Measurements from ENCODE around the gene SMAD3. TPM values are rescaled to one million over a fixed set of nuclear protein-coding genes. Genes with fewer than 3 reads are reported as not detected.
A peak's percentile ranks its signal among the peaks of the same experiment; 100 is the strongest.

The SMAD3 gene
- total and polyA plus RNA-seq, 2 donors, result 8.8 to 21.6 TPM

DNA sequence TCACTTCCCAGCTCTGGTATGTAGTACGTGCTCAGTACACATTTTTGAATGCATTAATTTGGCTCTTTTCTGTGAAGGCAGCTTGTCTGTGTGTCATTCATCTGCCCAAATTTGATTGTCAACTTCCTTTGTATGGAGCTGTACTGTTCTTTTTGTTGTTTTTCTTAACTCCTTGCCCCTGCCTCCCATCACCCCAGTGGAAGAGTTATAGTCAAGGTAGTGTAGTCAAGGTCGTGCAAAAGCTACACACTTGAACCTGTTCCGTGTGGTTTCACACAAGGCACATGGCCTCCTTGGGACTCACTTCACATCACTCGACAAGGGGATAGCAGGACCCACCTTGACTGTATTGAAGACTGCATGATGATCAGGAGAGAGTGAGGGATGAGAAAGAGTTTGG is 37.6 kb downstream of the SMAD3 start:
- no peaks in the 10 kb centered on the region for H3K36me3 ChIP-seq (ENCODE audit: control insufficient read depth in 2 of 2, insufficient read depth in 2 of 2, low read length in 1 of 2)
- no peak for DNase-seq (ENCODE audit: low read depth in 6 of 9, low spot score in 9 of 9)
- H3K4me3 ChIP-seq (ENCODE audit: low read length in 2 of 2), result no peak overlapping the region
- peaks cover 44 to 88% of the 10 kb centered on the region in 2 donors for H3K4me1 ChIP-seq (ENCODE audit: control insufficient read depth in 2 of 2, insufficient read depth in 2 of 2, low read length in 2 of 2)
- peaks cover 0 to 3% of the 10 kb centered on the region in 2 donors for H3K27me3 ChIP-seq (ENCODE audit: control insufficient read depth in 2 of 2, insufficient read depth in 1 of 2, low read length in 1 of 2)
- no peaks in the 10 kb centered on the region for H3K9me3 ChIP-seq (ENCODE audit: control insufficient read depth in 2 of 2, insufficient read depth in 1 of 2, low read length in 1 of 2)
- 79% methylated on average over 4 of the region's 4 CpGs for WGBS
- peak overlapping the region in 1 of 2 donors; percentile 20 for H3K27ac ChIP-seq (ENCODE audit: low read depth in 1 of 2, low read length in 1 of 2)

DNA sequence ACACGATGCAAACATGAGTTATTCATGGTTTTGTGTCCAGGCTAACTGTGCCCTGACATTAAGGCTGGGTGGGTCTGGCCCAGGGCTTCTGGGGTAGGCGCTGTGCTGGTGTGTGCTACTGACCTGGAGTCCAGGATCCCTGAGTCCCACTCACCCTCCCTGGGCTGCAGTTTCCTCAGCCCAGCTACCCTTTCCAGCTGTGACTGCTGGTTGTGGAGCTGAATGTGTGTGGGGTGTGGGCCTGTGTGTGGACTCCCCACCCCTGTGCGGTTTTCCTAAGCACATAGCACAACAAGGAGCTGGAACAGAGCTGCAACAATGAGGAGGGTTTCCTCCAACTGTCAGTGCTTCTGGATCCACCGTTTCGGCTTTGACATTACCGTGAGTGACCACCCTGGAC is 38.0 kb downstream of the SMAD3 start:
- 38% methylated on average over 6 of the region's 6 CpGs for WGBS
- no peak for DNase-seq (ENCODE audit: low read depth in 6 of 9, low spot score in 9 of 9)
- peak overlapping the region in 1 of 2 donors; percentile 20 for H3K27ac ChIP-seq (ENCODE audit: low read depth in 1 of 2, low read length in 1 of 2)

DNA sequence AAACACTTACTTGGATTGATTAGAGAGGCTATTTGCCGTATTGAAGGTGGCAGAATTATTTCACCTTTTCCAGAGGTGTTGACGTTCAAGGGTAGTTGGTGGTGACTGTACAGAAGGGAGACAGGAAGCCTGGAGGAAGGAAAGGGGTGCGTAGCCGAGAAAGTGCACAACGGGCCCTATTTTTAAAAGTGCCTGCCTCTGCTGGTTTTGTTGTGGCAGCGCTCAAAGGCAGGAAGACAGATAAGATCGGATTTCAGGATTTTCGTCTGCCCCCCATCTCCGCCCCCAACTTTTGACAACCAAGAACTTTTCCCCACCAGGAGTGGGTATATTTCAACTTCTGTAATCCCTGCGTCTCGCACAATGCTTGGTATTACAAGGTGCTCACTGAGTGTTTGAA is 38.5 kb downstream of the SMAD3 start:
- Histone ChIP-seq H3K9me3 (ENCODE audit: control insufficient read depth in 2 of 2, insufficient read depth in 1 of 2, low read length in 1 of 2) (no peaks in the 10 kb centered on the region), H3K36me3 (ENCODE audit: control insufficient read depth in 2 of 2, insufficient read depth in 2 of 2, low read length in 1 of 2) (no peaks in the 10 kb centered on the region), H3K27me3 (ENCODE audit: control insufficient read depth in 2 of 2, insufficient read depth in 1 of 2, low read length in 1 of 2) (peaks cover 0 to 3% of the 10 kb centered on the region in 2 donors), H3K4me1 (ENCODE audit: control insufficient read depth in 2 of 2, insufficient read depth in 2 of 2, low read length in 2 of 2) (peaks cover 38 to 86% of the 10 kb centered on the region in 2 donors), H3K27ac (ENCODE audit: low read depth in 1 of 2, low read length in 1 of 2) (peak overlapping the region in 1 of 2 donors; percentile 27), H3K4me3 (ENCODE audit: low read length in 2 of 2) (peak overlapping the region in 1 of 2 donors; percentile 5)
- peak in 4 of 9 donors; percentile 61 to 82 (median 64) for DNase-seq (ENCODE audit: low read depth in 6 of 9, low spot score in 9 of 9)
- 3% methylated on average over 11 of the region's 11 CpGs for WGBS

More for the DNA sequence above, 38.0 kb downstream of the SMAD3 start:
- Histone ChIP-seq H3K4me1 (ENCODE audit: control insufficient read depth in 2 of 2, insufficient read depth in 2 of 2, low read length in 2 of 2) (peaks cover 40 to 88% of the 10 kb centered on the region in 2 donors), H3K9me3 (ENCODE audit: control insufficient read depth in 2 of 2, insufficient read depth in 1 of 2, low read length in 1 of 2) (no peaks in the 10 kb centered on the region), H3K4me3 (ENCODE audit: low read length in 2 of 2) (no peak overlapping the region), H3K36me3 (ENCODE audit: control insufficient read depth in 2 of 2, insufficient read depth in 2 of 2, low read length in 1 of 2) (no peaks in the 10 kb centered on the region), H3K27me3 (ENCODE audit: control insufficient read depth in 2 of 2, insufficient read depth in 1 of 2, low read length in 1 of 2) (peaks cover 0 to 3% of the 10 kb centered on the region in 2 donors)

DNA sequence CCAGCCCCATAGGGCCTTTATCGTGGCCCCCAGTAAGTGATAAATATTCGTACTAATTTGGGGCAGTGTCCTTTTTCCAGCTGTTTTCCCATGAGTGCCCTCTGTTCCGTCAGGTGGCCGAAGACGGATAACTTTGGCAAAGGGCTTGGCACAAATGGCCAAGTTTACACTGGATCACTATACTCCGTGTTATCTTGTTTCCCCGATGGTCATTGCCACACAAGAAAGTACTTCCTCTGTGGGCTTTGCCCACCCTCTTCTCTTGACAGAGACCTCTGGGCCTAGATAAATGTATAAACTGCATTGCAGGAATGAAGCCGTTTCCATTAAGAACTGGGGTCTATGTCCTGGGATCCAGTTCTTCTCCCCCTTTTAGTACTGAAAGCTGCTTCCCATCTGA is 39.1 kb downstream of the SMAD3 start:
- Histone ChIP-seq H3K9me3 (ENCODE audit: control insufficient read depth in 2 of 2, insufficient read depth in 1 of 2, low read length in 1 of 2) (no peaks in the 10 kb centered on the region), H3K27me3 (ENCODE audit: control insufficient read depth in 2 of 2, insufficient read depth in 1 of 2, low read length in 1 of 2) (peaks cover 0 to 3% of the 10 kb centered on the region in 2 donors), H3K36me3 (ENCODE audit: control insufficient read depth in 2 of 2, insufficient read depth in 2 of 2, low read length in 1 of 2) (no peaks in the 10 kb centered on the region), H3K4me3 (ENCODE audit: low read length in 2 of 2) (no peak overlapping the region), H3K27ac (ENCODE audit: low read depth in 1 of 2, low read length in 1 of 2) (no peak overlapping the region), H3K4me1 (ENCODE audit: control insufficient read depth in 2 of 2, insufficient read depth in 2 of 2, low read length in 2 of 2) (peaks cover 38 to 89% of the 10 kb centered on the region in 2 donors)
- WGBS, result 60% methylated on average over 8 of the region's 8 CpGs
- DNase-seq (ENCODE audit: low read depth in 6 of 9, low spot score in 9 of 9), result no peak

GRCh38 chr15:67105065-67105951 is 39.9 kb downstream of the SMAD3 start:
- H3K4me3 ChIP-seq (ENCODE audit: low read length in 2 of 2), result no peak overlapping the region
- peaks cover 0 to 3% of the 10 kb centered on the region in 2 donors for H3K27me3 ChIP-seq (ENCODE audit: control insufficient read depth in 2 of 2, insufficient read depth in 1 of 2, low read length in 1 of 2)
- WGBS, result 90% methylated on average over 11 of the region's 11 CpGs
- H3K9me3 ChIP-seq (ENCODE audit: control insufficient read depth in 2 of 2, insufficient read depth in 1 of 2, low read length in 1 of 2), result no peaks in the 10 kb centered on the region
- H3K27ac ChIP-seq (ENCODE audit: low read depth in 1 of 2, low read length in 1 of 2), result peak overlapping the region in 1 of 2 donors; percentile 25
- H3K36me3 ChIP-seq (ENCODE audit: control insufficient read depth in 2 of 2, insufficient read depth in 2 of 2, low read length in 1 of 2), result no peaks in the 10 kb centered on the region
- no peak for DNase-seq (ENCODE audit: low read depth in 6 of 9, low spot score in 9 of 9)
- peaks cover 36 to 94% of the 10 kb centered on the region in 2 donors for H3K4me1 ChIP-seq (ENCODE audit: control insufficient read depth in 2 of 2, insufficient read depth in 2 of 2, low read length in 2 of 2)

- WGBS, result 82% methylated on average over 8 of the region's 8 CpGs
- no peaks in the 10 kb centered on the region for H3K36me3 ChIP-seq (ENCODE audit: control insufficient read depth in 2 of 2, insufficient read depth in 2 of 2, low read length in 1 of 2)
- no peak for DNase-seq (ENCODE audit: low read depth in 6 of 9, low spot score in 9 of 9)
- peaks cover 0 to 3% of the 10 kb centered on the region in 2 donors for H3K27me3 ChIP-seq (ENCODE audit: control insufficient read depth in 2 of 2, insufficient read depth in 1 of 2, low read length in 1 of 2)
- no peak overlapping the region for H3K4me3 ChIP-seq (ENCODE audit: low read length in 2 of 2)
- no peaks in the 10 kb centered on the region for H3K9me3 ChIP-seq (ENCODE audit: control insufficient read depth in 2 of 2, insufficient read depth in 1 of 2, low read length in 1 of 2)
- H3K27ac ChIP-seq (ENCODE audit: low read depth in 1 of 2, low read length in 1 of 2), result peak overlapping the region in 1 of 2 donors; percentile 25
- H3K4me1 ChIP-seq (ENCODE audit: control insufficient read depth in 2 of 2, insufficient read depth in 2 of 2, low read length in 2 of 2), result peaks cover 30 to 89% of the 10 kb centered on the region in 2 donors
Measured at GRCh38 chr15:67105991-67106763, 40.8 kb downstream of the SMAD3 start.

DNA sequence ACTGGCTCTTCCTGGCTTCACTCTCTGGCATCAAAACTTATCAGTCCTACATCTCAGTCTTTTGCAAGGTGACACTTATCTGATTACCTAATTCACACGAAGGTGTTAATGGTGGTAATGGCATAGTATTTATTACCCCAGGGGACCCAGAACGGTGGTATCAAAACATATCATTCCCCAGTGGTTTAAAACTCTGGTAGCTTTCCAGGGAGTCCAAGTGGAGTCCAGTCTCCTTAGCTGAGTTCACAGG is 41.3 kb downstream of the SMAD3 start:
- Histone ChIP-seq H3K4me3 (ENCODE audit: low read length in 2 of 2) (no peak overlapping the region), H3K9me3 (ENCODE audit: control insufficient read depth in 2 of 2, insufficient read depth in 1 of 2, low read length in 1 of 2) (peaks cover 0 to 3% of the 10 kb centered on the region in 2 donors), H3K27ac (ENCODE audit: low read depth in 1 of 2, low read length in 1 of 2) (no peak overlapping the region), H3K27me3 (ENCODE audit: control insufficient read depth in 2 of 2, insufficient read depth in 1 of 2, low read length in 1 of 2) (peaks cover 0 to 3% of the 10 kb centered on the region in 2 donors), H3K4me1 (ENCODE audit: control insufficient read depth in 2 of 2, insufficient read depth in 2 of 2, low read length in 2 of 2) (peaks cover 25 to 84% of the 10 kb centered on the region in 2 donors), H3K36me3 (ENCODE audit: control insufficient read depth in 2 of 2, insufficient read depth in 2 of 2, low read length in 1 of 2) (no peaks in the 10 kb centered on the region)
- no peak for DNase-seq (ENCODE audit: low read depth in 6 of 9, low spot score in 9 of 9)
- 62% methylated on average over 2 of the region's 2 CpGs for WGBS

DNA sequence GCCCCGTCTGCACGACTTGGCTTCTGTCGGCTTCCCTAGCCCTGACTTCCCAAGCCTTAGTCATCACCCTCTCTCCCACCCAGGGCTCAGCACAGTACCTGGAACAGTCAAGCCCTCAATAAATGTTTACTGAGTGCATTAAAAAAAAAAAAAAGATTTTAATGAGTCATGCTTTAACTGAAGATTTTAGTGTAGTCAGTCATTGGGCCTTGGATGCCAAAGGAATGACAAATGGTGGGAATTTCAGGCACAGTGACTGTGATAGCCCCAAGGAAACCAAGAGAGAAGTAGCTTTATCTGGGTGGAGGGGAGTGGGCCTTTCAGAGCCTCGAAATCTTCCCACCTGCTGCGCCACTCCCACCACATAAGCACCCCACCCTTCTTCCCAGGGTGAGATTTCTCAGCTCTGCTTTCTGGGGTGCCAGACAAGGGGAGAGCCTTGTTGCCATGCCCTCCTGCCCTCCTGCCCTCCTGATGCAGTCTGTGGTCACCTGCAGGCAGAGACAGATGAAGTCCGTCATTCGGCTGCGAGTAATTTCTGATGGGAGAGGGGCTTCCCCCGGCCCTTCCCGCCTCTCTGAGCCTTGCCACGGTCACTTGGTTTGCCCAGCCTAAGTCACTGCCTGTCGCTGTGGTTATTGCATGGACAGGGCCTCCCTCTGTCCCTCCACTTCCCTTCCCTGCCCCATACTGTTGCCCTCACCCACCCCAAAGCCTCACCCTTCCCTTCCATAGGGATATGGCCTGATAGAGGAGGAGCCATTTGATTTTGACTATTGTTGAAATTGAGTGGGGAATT is 41.8 kb downstream of the SMAD3 start:
- DNase-seq (ENCODE audit: low read depth in 6 of 9, low spot score in 9 of 9), result no peak
- no peak overlapping the region for H3K4me3 ChIP-seq (ENCODE audit: low read length in 2 of 2)
- peaks cover 0 to 4% of the 10 kb centered on the region in 2 donors for H3K9me3 ChIP-seq (ENCODE audit: control insufficient read depth in 2 of 2, insufficient read depth in 1 of 2, low read length in 1 of 2)
- no peaks in the 10 kb centered on the region for H3K36me3 ChIP-seq (ENCODE audit: control insufficient read depth in 2 of 2, insufficient read depth in 2 of 2, low read length in 1 of 2)
- WGBS, result 92% methylated on average over 12 of the region's 12 CpGs
- H3K27me3 ChIP-seq (ENCODE audit: control insufficient read depth in 2 of 2, insufficient read depth in 1 of 2, low read length in 1 of 2), result peaks cover 0 to 3% of the 10 kb centered on the region in 2 donors
- peak overlapping the region in 1 of 2 donors; percentile 12 for H3K27ac ChIP-seq (ENCODE audit: low read depth in 1 of 2, low read length in 1 of 2)
- H3K4me1 ChIP-seq (ENCODE audit: control insufficient read depth in 2 of 2, insufficient read depth in 2 of 2, low read length in 2 of 2), result peaks cover 24 to 78% of the 10 kb centered on the region in 2 donors
